DMS53 treated with DMSO at 0.1 percent for 48 hours (cell line): Measurements from ENCODE around the gene TRIM43B.
"Not testable (repeated sequence)": the region's sequence is repeated elsewhere in the genome, so short reads cannot be mapped to it uniquely, and the experiment has no call there.

ENCODE experiments used
- DNase-seq: peaks from one replicate; lab custom pipeline; 2025; ENCODE audit not compliant: unreplicated experiment; lab: John Stamatoyannopoulos, UW

Gene TRIM43B

DNA sequence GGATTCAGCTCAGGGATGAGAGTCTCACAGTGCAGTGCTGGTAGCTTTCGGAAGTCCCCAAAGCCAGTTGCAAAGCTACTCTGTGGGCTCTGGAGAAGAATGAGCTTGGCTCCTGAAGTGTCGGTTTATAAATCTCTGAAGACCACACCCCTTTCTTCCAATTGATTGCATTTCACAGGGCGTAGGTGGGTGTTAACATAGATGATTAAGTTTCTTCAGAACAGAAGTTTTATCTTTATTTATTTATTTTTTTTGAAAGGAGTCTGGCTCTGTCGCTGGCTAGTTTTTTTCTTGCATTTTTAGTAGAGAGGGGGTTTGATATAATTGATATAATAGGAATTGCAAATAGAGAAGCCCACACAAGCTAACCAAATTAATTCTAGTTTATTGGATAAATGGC lies at the start of gene TRIM43B:
Gene TRIM43B, minus strand, starts transcription at position 101 of the 400 bp plus-strand sequence. CDS start 2,040 bp downstream, outside the sequence.
- not testable (repeated sequence) for DNase-seq

DNA sequence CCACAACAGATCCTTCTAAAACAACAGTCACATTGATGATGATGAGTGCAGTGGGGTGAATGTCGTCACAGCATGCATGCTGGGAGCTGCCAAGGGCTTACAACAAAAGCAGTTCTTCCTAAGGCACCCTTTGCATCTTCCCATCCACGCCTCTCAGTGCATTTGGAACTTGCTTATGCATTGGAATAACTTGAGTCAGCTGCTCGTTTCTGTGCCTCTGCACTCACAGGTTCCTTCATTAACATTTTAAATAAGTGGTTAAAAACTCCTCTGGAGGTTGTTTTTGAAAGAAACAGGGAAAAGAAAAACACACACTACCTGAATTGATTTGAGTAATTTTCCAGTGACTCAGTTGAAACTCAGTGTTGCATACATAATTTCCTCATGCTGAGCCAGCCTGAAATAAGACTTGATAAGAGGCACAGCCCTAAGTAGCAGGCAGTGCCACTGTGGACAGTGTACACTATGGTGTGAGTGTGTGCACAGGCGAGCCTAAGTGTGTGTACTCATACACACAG lies 46.8 kb upstream of the TRIM43B start:
- DNase-seq = no peak

DNA sequence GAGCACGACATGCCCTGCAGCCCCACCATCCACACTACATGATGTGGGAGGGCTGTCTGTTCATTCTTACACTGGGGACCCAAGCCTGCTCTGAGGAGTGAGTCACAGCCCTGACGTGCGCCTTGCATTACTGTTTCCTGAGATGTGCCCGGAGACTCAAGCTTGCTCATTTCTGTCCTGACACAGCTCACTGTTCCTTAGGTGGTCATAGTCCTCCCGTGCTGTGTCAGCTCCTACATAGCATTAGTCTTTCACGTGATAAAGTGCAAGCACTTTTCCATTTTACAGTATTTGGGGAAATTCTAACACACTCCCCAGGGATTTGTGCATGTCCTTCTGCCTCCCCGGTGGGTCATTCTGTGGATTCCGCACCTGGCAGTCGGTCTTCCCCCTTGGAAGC lies 46.2 kb upstream of the TRIM43B start:
- no peak for DNase-seq

DNA sequence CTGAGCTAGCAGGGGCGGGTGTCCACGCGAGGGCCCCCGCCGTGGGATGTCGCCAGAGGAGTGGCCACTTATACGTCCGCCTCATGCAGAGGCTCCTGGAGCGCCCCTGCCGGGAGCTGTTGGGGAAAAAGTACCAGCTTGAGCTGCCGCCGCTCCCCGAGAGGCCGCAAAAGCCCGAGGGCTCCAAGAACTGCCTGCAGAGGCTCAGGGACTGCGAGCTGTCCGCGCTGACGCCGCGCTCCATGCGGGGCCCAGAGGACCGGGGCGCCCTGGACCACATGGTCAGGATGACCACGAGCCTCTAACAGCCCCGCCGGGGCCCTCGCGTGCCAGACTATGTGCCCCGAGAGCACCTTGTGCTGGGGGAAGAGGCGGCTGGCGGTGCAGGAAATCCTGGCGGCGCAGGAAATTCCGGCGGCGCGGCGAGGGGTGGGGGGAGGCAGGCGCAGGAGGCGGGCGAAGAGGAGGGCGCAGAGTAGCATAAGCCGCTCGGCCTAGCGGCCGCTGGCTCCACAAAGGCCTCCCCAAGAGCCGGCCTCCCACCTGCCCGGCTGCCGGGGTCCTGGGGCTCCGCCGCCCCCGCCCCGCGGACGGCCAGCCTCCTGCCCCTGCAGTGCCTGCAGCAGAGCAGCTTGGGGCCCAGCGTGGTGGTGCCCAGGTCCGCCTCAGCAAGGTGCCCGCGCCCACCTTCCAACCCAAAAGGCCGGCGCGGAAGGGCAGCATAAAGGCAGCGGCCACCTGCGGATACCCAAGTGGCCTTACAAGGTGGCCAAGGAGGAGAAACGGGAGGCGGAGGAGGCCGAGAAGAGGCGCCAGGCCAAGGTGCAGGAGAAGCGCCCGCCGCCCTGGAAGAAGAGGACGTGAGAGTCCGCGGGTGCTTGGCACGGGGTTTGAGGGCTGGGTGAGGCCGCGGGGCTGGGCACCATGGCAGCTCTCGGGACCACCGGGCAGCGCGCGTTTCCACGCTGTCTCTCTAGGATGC lies 42.1 kb upstream of the TRIM43B start:
- DNase-seq = peak; percentile 65

DNA sequence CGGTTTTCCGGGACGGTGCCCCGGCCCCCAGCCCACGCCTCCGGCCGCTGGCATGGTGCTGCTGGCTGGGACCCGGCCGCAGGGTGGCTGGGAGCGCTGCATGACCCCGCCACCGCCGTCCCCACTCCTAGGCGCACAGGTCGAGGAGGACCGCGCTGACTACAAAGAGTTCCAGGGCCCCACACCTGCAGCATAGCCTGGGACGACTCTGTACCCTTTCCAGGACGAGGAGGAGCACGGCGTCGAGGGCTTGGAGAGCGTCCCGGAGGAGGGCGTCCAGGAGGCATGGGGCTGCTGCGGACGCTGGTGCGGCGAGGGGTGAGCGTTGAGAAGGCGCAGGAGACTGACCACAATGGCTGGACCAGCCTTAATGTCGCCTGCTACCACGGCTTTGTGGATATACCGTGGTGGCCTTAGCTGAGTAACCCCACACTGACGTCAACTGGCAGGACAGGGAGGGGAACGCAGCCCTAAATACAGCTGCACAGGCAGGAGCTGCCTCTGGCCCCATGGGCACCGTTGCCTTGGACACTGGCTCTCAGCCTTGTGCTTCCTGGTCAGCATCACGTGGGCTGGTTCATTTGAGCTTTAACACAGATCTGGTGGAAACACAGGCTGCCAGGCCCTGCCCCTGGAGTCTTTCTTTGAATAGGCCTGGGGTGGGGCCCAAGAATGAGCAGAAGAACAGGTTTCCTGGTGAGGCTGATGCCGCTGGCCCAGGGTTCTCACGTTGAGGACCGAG lies 40.9 kb upstream of the TRIM43B start:
- peak; percentile 77 for DNase-seq

DNA sequence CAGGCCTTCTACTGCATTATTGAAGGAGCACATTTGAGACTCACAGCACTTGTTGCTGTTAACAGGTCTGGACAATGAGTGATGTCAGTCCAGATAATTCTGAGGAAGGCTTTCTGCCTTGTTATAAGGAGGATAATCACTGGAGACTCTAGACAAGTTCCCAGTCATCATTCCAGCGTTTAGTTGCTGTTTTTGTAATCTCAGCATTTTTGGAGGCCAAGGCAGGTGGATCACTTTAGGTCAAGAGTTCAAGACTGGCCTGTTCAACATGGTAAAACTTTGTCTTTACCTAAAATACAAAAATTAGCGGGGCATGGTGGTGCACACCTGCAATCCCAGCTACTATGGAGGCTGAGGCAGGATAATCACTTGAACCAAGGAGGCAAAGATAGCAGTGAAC lies 39.6 kb upstream of the TRIM43B start:
- no peak for DNase-seq

DNA sequence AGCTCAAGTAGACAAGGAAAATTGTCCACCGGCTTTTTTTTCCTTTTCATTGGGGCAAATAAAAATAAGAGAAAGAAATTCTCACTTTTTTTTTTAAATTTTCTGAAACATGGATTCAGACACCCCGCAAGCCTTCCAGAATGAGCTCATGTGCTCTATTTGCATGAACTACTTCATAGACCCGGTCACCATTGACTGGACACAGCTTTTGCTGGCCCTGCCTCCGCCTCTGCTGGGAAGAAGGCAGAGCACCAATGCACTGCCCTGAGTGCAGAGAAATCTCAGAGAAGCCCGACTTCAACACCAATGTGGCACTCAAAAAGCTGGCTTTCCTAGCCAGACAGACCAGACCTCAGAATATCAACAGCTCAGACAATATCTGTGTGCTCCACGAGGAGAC lies 30.2 kb upstream of the TRIM43B start:
- DNase-seq = no peak

DNA sequence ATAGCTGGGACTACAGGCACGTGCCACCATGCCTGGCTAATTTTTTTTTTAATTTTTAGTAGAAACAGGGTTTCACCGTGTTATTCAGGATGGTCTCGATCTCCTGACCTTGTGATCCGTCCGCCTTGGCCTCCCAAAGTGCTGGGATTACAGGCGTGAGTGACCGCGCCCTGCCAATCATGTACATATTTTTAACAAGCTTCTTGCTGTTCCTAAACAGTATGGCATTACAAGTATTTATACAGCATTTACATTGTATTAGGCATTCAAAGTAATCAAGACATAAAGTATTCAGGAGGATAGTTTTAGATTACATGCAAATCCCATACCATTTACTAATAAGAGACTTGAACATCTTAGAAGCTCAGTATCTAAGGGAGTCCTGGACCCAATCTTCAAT lies 29.7 kb upstream of the TRIM43B start:
- DNase-seq = not testable (repeated sequence)

DNA sequence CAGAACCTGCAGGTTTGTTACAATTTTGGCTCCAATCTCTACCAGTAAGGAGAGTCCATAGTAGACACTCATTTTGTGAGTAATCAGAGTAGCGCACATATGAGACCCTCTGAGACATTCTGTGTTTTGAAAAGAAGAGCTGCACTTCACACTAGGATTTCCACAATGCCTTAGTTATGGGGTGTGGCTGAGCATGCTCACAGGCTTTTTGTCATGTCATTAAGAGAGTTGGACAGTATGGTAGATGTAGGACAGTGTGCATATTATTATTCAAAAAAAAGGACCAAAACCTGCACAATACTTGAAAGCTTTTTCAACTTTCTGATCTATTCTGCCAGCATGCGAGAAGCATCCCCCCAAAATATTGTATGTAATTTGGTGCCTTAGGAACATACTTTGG lies 24.9 kb upstream of the TRIM43B start:
- DNase-seq = no peak

DNA sequence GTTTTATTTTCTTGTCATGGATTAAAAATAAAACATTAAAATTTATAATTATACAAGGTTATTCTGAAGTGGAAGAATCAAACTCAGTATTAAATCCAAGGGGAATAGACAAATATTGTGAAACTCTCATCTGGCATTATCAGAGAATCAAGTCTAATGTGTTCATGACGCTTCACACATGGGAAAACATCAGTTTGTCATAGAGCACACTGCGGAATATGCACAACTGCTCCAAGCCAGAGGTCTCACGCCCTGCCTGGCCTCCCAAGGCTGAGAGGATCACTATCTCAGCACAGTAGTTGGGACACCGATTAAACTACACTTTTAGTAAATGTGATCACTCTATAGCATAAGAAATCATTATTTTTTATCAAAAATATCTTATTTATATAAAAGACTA lies 20.7 kb upstream of the TRIM43B start:
- DNase-seq = no peak

DNA sequence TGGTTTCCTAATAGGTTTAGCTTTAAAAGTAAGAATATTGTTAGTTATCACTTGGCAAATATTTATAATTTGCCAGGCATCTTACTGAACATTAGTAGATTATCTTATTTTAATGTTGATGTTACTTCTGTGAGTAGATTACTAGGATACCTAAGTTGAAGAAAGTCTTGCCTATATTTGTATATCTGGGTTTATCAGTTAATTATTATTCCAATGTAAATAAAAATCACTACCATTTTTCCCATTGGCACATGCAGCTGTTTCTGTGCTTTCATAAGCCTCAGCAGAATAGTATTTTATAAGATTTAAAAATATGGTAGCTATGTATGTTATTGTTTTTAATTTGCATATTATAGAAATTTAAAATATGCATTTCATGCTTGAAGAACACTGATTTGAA lies 16.3 kb upstream of the TRIM43B start:
- DNase-seq = no peak

DNA sequence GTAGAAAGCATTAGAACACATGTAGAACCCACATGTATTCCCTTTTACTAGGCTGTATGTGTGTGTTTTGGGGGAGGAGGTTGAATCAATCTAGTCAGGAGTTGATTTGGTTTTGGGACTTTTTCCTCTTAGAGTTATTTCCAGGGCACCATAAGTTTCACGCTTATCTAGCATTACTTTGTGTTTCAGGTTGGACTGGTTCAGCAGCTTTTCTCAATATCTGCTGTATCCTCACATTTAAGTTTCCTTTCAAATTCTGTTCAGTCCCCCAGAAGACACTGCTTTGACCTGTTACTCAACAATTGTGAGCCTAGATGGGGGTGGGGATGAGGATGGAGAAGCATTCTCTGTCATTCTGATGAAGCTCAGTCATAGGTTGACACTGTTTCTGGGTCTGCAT lies 7.5 kb upstream of the TRIM43B start:
- DNase-seq = peak; percentile 46

DNA sequence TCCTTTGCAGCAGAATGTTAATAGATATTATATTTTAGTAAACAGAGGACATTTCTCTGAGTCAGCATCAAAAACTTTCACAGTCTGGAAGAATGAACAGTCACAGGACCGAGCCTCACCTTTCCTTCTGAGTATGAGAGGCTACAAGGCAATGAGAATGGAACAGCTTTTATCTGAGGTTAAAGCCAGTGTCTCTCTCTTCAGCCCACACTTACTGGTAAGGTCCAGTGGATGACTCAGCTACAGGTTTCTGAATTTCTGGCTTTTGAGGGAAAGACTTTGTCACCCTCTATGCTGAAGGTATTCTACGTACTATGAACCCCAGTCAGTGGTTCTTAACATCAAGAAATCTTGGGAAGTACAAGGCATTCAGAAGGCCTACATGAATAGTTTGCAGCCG lies 9.5 kb downstream of the TRIM43B start:
- DNase-seq = not testable (repeated sequence)

DNA sequence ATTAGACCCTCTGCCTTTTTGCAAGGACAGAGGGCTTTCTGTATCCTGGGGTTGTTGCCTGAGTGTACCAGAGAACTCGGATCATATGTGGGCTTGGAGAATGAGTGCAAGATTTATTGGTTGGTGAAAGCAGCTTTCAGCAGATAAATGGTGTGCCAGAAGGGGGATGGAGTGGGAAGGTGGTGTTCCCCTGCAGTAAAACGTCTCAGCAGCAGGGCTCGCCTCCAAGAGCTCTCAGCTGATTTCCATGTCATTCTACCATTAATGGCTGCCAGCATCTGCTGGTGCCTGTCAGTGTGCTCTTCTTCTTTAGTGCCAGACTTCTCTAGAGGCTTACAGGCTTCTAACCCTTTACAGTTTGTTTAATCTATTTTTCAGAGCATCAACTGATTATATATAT lies 16.6 kb downstream of the TRIM43B start:
- DNase-seq = not testable (repeated sequence)

DNA sequence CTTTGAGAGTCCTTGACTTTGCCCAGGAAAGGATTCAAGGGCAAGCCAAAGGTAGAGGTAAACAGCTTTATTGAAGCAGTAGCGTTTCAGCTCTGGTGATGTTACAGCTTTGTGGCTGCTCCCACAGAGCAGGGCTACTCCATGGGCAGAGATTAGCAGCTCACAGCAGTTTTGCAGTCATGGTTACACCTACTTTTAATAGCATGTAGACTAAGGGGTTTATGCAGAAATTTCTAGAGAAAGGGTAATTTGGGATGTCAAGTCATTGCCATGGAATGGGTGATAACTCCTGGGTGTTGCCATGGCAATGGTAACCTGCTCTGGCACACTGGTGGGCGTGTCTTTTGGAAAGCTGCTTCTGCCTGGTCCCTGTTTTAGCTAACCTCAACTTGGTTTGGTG lies 18.0 kb downstream of the TRIM43B start:
- not testable (repeated sequence) for DNase-seq

DNA sequence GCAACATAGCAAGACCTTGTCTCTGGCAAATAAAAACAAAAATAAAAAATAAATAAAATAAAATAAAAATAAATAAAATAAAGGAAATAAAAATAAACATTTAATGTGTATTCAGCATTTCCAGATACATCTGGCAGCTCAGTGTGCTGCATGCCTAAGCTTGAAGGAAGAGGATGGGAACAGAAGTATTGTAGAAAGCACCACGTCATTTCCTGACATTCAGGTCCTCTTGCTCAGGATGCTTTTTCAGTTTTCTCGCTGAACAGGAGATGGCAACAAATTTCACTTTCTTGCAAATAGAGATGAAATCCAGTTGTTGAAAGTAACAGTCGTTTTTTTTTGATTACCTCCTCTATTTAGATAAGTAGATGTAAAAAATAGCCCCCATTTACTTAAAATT lies 21.3 kb downstream of the TRIM43B start:
- not testable (repeated sequence) for DNase-seq

DNA sequence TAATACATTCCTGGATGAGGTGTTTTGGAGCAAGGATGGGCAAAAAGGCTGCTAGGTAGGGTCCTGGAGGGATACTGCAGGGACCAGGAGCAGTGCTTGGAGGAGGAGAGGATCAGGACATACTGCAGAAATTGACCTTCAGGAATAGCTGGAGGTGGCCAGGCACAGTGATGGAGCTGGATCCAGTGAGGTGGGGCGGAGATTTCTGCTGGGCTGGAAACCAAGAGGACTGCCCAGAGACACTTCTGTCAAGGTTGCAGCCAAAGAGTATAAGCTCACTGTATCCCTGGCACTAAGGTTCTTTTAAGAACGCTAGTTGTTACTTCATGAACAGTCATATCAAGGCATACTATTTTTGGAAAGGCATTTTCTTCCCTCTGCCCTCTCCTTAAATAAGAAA lies 39.2 kb downstream of the TRIM43B start:
- DNase-seq = not testable (repeated sequence)

DNA sequence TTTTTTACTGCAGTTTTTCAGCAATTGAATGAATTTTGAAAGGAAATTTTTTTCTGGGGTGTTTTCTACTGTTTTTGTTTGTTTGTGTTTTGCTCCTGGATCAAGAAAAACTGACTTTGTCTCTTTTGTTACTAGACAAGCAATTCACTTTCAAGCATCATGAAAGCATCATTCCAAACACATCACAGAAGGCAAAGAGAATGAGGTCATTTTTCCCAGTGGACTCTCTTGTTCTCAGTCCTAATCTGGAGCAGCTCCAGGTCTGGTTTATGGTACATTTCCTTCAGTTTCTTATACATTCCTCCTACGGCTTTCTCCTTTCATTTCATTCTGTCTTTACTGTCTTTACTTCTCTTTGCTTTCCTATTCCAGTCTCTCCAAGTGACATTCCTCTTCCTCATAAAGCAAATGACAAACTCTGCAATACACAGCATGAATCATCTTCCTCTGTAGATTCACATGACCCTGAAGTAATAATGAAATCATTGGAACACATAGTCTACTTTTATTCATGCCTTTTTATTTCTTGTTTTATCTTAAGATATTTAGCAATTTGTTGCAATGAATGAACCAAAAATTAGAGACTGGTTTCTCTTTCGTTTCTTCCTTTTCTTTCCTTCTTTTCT lies 42.0 kb downstream of the TRIM43B start:
- not testable (repeated sequence) for DNase-seq

DNA sequence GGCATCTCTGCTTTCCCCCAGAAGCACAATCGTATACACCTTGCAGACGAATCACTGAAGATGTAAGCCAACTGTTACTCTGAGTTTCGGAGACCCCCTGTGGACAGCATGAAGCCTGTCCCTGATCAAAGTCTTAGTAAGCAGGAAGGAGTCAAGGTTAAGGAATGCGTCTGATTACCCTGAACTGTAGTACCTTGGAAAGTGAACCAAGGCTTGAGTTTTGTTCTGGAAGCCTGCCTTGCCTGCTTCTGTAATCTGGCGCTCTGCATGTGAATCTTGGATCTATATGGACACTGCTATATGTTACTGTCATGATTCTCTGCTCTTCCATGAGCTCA lies 48.7 kb downstream of the TRIM43B start:
- DNase-seq = not testable (repeated sequence)

DNA sequence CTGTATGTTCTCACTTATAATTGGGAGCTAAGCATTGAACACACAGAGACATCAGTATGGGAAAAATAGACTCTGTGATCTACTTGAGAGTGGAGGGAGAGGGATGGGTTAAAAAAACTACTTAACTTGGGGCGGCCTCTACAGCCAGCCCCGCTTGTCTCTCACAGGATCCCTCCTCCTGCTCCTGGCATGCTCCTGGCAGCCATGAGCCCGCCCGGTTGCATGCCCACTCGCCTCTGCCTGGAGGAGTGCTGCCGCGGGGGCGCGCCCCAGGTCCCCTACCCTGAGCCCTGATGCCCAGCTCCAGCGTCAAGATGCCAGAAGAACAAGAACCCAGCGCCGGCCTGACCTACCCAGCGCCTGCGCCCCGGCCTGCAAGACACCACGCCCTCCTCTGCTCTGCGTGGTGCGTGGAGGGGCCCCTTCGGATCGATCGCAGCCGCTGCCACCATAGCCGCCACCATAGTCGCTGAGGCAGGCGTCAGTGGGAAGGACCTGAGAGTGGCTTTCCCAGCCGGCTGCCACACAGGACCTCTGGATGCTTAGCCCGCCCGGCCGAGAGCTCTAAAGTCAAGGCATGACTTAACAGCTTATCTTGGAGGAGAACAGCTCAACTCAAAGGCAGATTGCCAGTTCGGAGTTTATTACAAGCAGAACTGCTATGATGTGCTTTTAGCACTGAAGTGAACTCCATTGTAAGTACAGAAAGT lies 49.2 kb downstream of the TRIM43B start:
- DNase-seq = not testable (repeated sequence)
